Colon (tissue), 2 donors: ENCODE results near the gene FOXQ1.
"Not testable (repeated sequence)": the region's sequence is repeated elsewhere in the genome, so short reads cannot be mapped to it uniquely, and the experiment has no call there.

Source experiments
- FAIRE-seq: peaks from 2 replicates; lab custom pipeline; 2012; peaks lifted over from hg19 to GRCh38; lab: Jason Lieb, UNC
- donor health status: control.
- donor health status: control.

FOXQ1 gene

GRCh38 chr6:1322696-1323219, 10.9 kb downstream of the FOXQ1 start:
- no peak for FAIRE-seq

- FAIRE-seq = no peak
Observed at GRCh38 chr6:1324936-1325335, 13.0 kb downstream of the FOXQ1 start.

GRCh38 chr6:1325461-1326309, 13.8 kb downstream of the FOXQ1 start:
- no peak for FAIRE-seq

GRCh38 chr6:1326535-1327121, 14.7 kb downstream of the FOXQ1 start:
- no peak for FAIRE-seq

- no peak for FAIRE-seq
Observed at GRCh38 chr6:1327630-1328029, 15.7 kb downstream of the FOXQ1 start.

GRCh38 chr6:1328129-1328800, 16.4 kb downstream of the FOXQ1 start:
- no peak for FAIRE-seq

GRCh38 chr6:1329708-1330107, 17.8 kb downstream of the FOXQ1 start:
- no peak for FAIRE-seq

GRCh38 chr6:1334684-1335083, 22.8 kb downstream of the FOXQ1 start:
- FAIRE-seq = no peak

GRCh38 chr6:1335367-1336037, 23.6 kb downstream of the FOXQ1 start:
- no peak for FAIRE-seq

- no peak for FAIRE-seq
Observed at GRCh38 chr6:1336246-1336843, 24.4 kb downstream of the FOXQ1 start.

- no peak for FAIRE-seq
Observed at GRCh38 chr6:1337791-1338190, 25.9 kb downstream of the FOXQ1 start.

- FAIRE-seq = no peak
Observed at GRCh38 chr6:1346101-1346500, 34.2 kb downstream of the FOXQ1 start.

- FAIRE-seq = no peak
Observed at GRCh38 chr6:1346558-1347091, 34.7 kb downstream of the FOXQ1 start.

- no peak for FAIRE-seq
Observed at GRCh38 chr6:1347161-1347560, 35.3 kb downstream of the FOXQ1 start.

- FAIRE-seq = no peak
Observed at GRCh38 chr6:1348675-1349074, 36.8 kb downstream of the FOXQ1 start.

GRCh38 chr6:1349655-1350054, 37.8 kb downstream of the FOXQ1 start:
- no peak for FAIRE-seq

GRCh38 chr6:1351381-1352008, 39.6 kb downstream of the FOXQ1 start:
- no peak for FAIRE-seq

- FAIRE-seq = not testable (repeated sequence)
Observed at GRCh38 chr6:1355068-1355467, 43.2 kb downstream of the FOXQ1 start.

- FAIRE-seq = not testable (repeated sequence)
Observed at GRCh38 chr6:1361717-1362116, 49.8 kb downstream of the FOXQ1 start.

- no peak for FAIRE-seq
Observed at GRCh38 chr6:1362643-1363042, 50.7 kb downstream of the FOXQ1 start.

- FAIRE-seq = no peak
Observed at GRCh38 chr6:1363298-1363697, 51.4 kb downstream of the FOXQ1 start.
